OCI-LY7 (cell line): Measurements from ENCODE around the gene FBF1. TPM values are rescaled to one million over a fixed set of nuclear protein-coding genes. Genes with fewer than 3 reads are reported as not detected.

Experiments used
- BruUV-seq: library from RNA; stranded (reverse); fragments of 400-500 nt; replicated peaks from 2 replicates; lab custom pipeline; 2021; lab: Mats Ljungman, UMichigan
- CTCF ChIA-PET: fragments of 300-600 bp; sonication (Branson Sonifier 250); formaldehyde crosslinking; loops from one replicate; lab custom pipeline; 2022; ENCODE audit warnings: antibody characterized with exemption; ENCODE audit not compliant: unreplicated experiment; lab: Charles Lee
- POLR2A ChIA-PET: fragments of 300-600 bp; sonication (Branson Sonifier 250); formaldehyde crosslinking; loops from one replicate; lab custom pipeline; 2022; ENCODE audit warnings: antibody characterized with exemption; lab: Charles Lee
- DNase-seq: peaks from one replicate; pipeline ENCODE4 v3.0.0-alpha.2; 2015; ENCODE audit warnings: low spot score
- H2AFZ ChIP-seq: fragments of 200-600 bp; sonication (generic), shearing (Covaris generic); 2 replicates; pipeline ENCODE4 v1.6.1; 2014; ENCODE audit warnings: mild to moderate bottlenecking, antibody characterized with exemption, low read length, moderate library complexity
- H3K27ac ChIP-seq: fragments of 200-600 bp; sonication (generic); 2 replicates; pipeline ENCODE4 v1.5.1; 2014; ENCODE audit warnings: mixed run types, low read depth, mild to moderate bottlenecking, moderate library complexity, low read length, inconsistent platforms; ENCODE audit not compliant: poor library complexity, severe bottlenecking
- H3K36me3 ChIP-seq: fragments of 200-600 bp; sonication (generic); 2 replicates; pipeline ENCODE4 v1.6.1; 2014; ENCODE audit warnings: mild to moderate bottlenecking, antibody characterized with exemption, low read length, moderate library complexity, mixed read lengths; ENCODE audit not compliant: insufficient read depth
- H3K4me1 ChIP-seq: fragments of 200-600 bp; sonication (generic); 2 replicates; pipeline ENCODE4 v1.5.1; 2014; ENCODE audit warnings: mild to moderate bottlenecking, low read length; ENCODE audit not compliant: insufficient read depth, poor library complexity, severe bottlenecking
- H3K4me2 ChIP-seq: fragments of 200-600 bp; sonication (generic); 2 replicates; pipeline ENCODE4 v1.6.1; 2014; ENCODE audit warnings: mild to moderate bottlenecking, low read length
- H3K4me3 ChIP-seq: fragments of 200-600 bp; sonication (generic); 2 replicates; pipeline ENCODE4 v1.5.1; 2014; ENCODE audit warnings: mild to moderate bottlenecking, low read depth, low read length; ENCODE audit not compliant: poor library complexity, severe bottlenecking
- H3K79me2 ChIP-seq: fragments of 200-600 bp; sonication (generic); 2 replicates; pipeline ENCODE4 v1.6.1; 2016; ENCODE audit warnings: low read depth, mild to moderate bottlenecking, low read length, moderate library complexity, mixed read lengths; ENCODE audit not compliant: insufficient read depth
- H3K9me2 ChIP-seq: fragments of 200-600 bp; sonication (generic); 2 replicates; pipeline ENCODE4 v1.6.1; 2016; ENCODE audit warnings: mild to moderate bottlenecking, low read length, mixed read lengths; ENCODE audit not compliant: insufficient read depth
- H3K9me3 ChIP-seq: fragments of 200-600 bp; sonication (generic); 2 replicates; pipeline ENCODE4 v1.6.1; 2014; ENCODE audit warnings: mild to moderate bottlenecking, mixed run types, low read length, mixed read lengths
- H4K20me1 ChIP-seq: fragments of 200-600 bp; sonication (generic); 2 replicates; pipeline ENCODE4 v1.6.1; 2014; ENCODE audit warnings: mild to moderate bottlenecking, antibody characterized with exemption, low read length, moderate library complexity, mixed read lengths; ENCODE audit not compliant: insufficient read depth
- CTCF ChIP-seq: fragments of 200-600 bp; sonication (generic); conservative IDR thresholded peaks from 2 replicates; pipeline ENCODE4 v1.5.1; 2014; ENCODE audit warnings: mild to moderate bottlenecking, antibody characterized with exemption, low read length, moderate library complexity, mixed read lengths
- EZH2phosphoT487 ChIP-seq: fragments of 200-600 bp; sonication (generic); IDR thresholded peaks from 2 replicates; pipeline ENCODE4 v1.6.1; 2018; ENCODE audit warnings: low read depth, borderline replicate concordance, mild to moderate bottlenecking, mixed run types, antibody characterized with exemption, low read length, moderate library complexity, mixed read lengths
- intact Hi-C: fragments of 100-400 bp; cut with micrococcal nuclease; formaldehyde crosslinking; loops from one replicate; pipeline ENCODE4 v1.10.0; 2022; ENCODE audit not compliant: unreplicated experiment
- total RNA-seq, 2 experiments: library from RNA; depleted of rRNA in 1 of 2; stranded (reverse); fragments of >200 nt in 1 of 2; shearing (Covaris generic) in 1 of 2; gene quantifications; 2 replicates each; pipeline ENCODE4 v1.2.3, GENCODE V29; 2014 to 2022

Gene FBF1
- total RNA-seq, 2 experiments from 2014 or later, result 34.6 to 47.9 TPM

DNA sequence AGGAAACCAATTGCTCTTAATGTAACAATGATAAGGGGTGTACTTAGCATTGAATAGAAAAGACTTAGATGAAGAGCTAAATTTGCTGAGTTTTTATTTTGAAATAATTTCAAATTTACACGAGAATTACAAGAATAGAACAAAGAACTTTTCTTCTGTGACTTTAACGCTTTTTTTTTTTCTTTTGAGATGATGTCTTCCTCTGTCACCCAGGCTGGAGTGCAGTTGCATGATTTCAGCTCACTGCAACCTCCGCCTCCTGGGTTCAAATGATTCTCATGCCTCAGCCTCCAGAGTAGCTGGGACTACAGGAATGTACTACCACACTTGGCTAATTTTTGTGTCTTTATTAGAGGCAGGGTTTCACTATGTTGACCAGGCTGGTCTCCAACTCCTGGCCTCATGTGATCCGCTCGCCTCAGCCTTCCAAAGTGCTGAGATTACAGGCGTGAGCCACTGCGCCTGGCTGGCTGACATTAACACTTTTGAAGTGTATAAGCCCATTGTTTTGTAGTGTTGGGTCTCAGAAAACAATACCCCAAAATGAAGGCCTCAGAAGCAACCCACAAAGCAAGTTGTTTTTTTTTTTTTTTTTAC lies 40.3 kb upstream of the FBF1 start:
- Histone ChIP-seq H3K79me2 (peaks cover 24% of the 10 kb centered on the region; the same call in 1 of the 2 replicates), H3K36me3 (no peaks in the 10 kb centered on the region), H3K9me3 (no peaks in the 10 kb centered on the region), H4K20me1 (no peaks in the 10 kb centered on the region), H3K9me2 (no peaks in the 10 kb centered on the region), H2AFZ (no peak overlapping the region), H3K4me2 (peak overlapping the region; percentile 86), H3K4me1 (peaks cover 45% of the 10 kb centered on the region), H3K27ac (no peak overlapping the region), H3K4me3 (peak overlapping the region; percentile 79)
- POLR2A ChIA-PET, result interaction anchor here (0.6 to 2.4 kb wide), 14 partner anchors 9 to 410 kb away, joined by 3 to 17 read pairs (median 3); partner anchors contain the start of gene EXOC7
- TF ChIP-seq CTCF (no peak), EZH2phosphoT487 (no peak)
- no TSS peak for BruUV-seq
- no peak for DNase-seq
- intact Hi-C loops, result no loop called here
- CTCF ChIA-PET, result interaction anchor here (0.5 to 0.9 kb wide), 2 partner anchors 26 to 33 kb away, joined by 3 to 4 read pairs; no protein-coding TSS in a partner anchor

- no peaks in the 10 kb centered on the region for H3K9me2 ChIP-seq
- peaks cover 24% of the 10 kb centered on the region; the same call in 1 of the 2 replicates for H3K79me2 ChIP-seq
- H3K4me2 ChIP-seq, result peak overlapping the region; percentile 86
- ChIA-PET CTCF (interaction anchor here (0.6 to 0.9 kb wide), 2 partner anchors 34 to 285 kb away, joined by 3 read pairs; partner anchors contain the start of gene UBALD2), POLR2A (interaction anchor here (0.6 to 2.4 kb wide), 16 partner anchors 10 to 282 kb away, joined by 3 to 17 read pairs (median 4); partner anchors contain the start of gene EXOC7)
- H4K20me1 ChIP-seq, result no peaks in the 10 kb centered on the region
- BruUV-seq, result TSS peak; percentile 78
- no peaks in the 10 kb centered on the region for H3K9me3 ChIP-seq
- TF ChIP-seq CTCF (no peak), EZH2phosphoT487 (no peak)
- peak overlapping the region; percentile 62; the same call in 1 of the 2 replicates for H2AFZ ChIP-seq
- no peaks in the 10 kb centered on the region for H3K36me3 ChIP-seq
- intact Hi-C loops, result no loop called here
- H3K4me3 ChIP-seq, result peak overlapping the region; percentile 79
- H3K4me1 ChIP-seq, result peaks cover 52% of the 10 kb centered on the region
- peak overlapping the region; percentile 69 for H3K27ac ChIP-seq
- no peak for DNase-seq
Measured at GRCh38 chr17:75980188-75981018, 39.6 kb upstream of the FBF1 start.
